Suprapubic skin (tissue), 4 donors: ENCODE measurements around the gene RPP14.

ENCODE experiments used
- CTCF ChIP-seq, 2 donors: fragments of 200-600 bp in 1 of 2; fragments of 450-650 bp in 1 of 2; sonication (generic) in 1 of 2; IDR thresholded peaks; one replicate each; pipeline ENCODE4 v1.5.1; 2016 to 2019; ENCODE audit warnings: antibody characterized with exemption in 2 of 2, mild to moderate bottlenecking in 1 of 2, moderate library complexity in 1 of 2
- EP300 ChIP-seq: sonication (generic); formaldehyde crosslinking; IDR thresholded peaks from one replicate; pipeline ENCODE4 v1.6.1; 2017; ENCODE audit warnings: antibody characterized with exemption
- POLR2A ChIP-seq, 2 donors: fragments of 450-650 bp; IDR thresholded peaks; one replicate each; pipeline ENCODE4 v1.6.1; 2017; ENCODE audit warnings: antibody characterized with exemption in 2 of 2, mild to moderate bottlenecking in 2 of 2, moderate library complexity in 2 of 2
- POLR2AphosphoS5 ChIP-seq, 3 donors: sonication (generic); formaldehyde crosslinking; IDR thresholded peaks; one replicate each; pipeline ENCODE4 v1.6.1; 2017; ENCODE audit warnings: antibody characterized with exemption in 3 of 3

DNA sequence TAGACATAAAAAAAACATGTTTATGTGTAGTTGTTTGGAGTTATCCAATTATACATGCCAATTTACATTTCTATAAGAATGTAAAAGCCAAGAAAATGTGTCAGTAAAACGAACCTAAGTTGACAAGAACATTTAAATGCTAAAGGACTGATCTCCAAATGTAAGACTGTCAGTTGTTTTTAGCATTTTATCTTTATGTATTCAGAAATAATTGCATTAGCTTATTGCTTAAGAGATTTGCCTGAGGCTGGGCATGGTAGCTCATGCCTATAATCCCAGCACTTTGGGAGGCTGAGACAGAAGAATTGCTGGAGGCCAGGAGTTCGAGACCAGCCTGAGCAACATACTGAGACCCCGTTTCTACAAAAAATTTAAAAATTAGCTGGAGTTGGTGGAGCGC lies 53.6 kb downstream of the RPP14 start:
- no peak for TF ChIP-seq CTCF (IDR thresholded peaks at IDR 0.05)
- no peak for TF ChIP-seq POLR2AphosphoS5 (IDR thresholded peaks at IDR 0.05)
- TF ChIP-seq POLR2A (IDR thresholded peaks at IDR 0.05) = no peak
- TF ChIP-seq EP300 = no peak
